ENCODE measurements around the gene PLXNA2. TPM values are rescaled to one million over a fixed set of nuclear protein-coding genes. Genes with fewer than 3 reads are reported as not detected.

PLXNA2 gene
- total RNA-seq, 1 experiment from 2014 or later: 0.89 TPM

GRCh38 chr1:208157769-208158168, 86.4 kb downstream of the PLXNA2 start:
- peaks cover 36% of the 10 kb centered on the region for H3K27me3 ChIP-seq (ENCODE audit: insufficient read depth, low read length)
- no peak overlapping the region for H3K4me2 ChIP-seq (ENCODE audit: low read length)
- TF ChIP-seq SRF (IDR thresholded peaks at IDR 0.05; ENCODE audit: low read depth): no peak
- no peak for TF ChIP-seq POLR2A (IDR thresholded peaks at IDR 0.05; ENCODE audit: borderline replicate concordance, extremely low read depth, insufficient read depth, insufficient read length)
- TF ChIP-seq EZH2phosphoT487 (IDR thresholded peaks at IDR 0.05; ENCODE audit: borderline replicate concordance): no peak
- TF ChIP-seq CBX3 (IDR thresholded peaks at IDR 0.05; ENCODE audit: low read depth): no peak
- TF ChIP-seq, protein P1, sequence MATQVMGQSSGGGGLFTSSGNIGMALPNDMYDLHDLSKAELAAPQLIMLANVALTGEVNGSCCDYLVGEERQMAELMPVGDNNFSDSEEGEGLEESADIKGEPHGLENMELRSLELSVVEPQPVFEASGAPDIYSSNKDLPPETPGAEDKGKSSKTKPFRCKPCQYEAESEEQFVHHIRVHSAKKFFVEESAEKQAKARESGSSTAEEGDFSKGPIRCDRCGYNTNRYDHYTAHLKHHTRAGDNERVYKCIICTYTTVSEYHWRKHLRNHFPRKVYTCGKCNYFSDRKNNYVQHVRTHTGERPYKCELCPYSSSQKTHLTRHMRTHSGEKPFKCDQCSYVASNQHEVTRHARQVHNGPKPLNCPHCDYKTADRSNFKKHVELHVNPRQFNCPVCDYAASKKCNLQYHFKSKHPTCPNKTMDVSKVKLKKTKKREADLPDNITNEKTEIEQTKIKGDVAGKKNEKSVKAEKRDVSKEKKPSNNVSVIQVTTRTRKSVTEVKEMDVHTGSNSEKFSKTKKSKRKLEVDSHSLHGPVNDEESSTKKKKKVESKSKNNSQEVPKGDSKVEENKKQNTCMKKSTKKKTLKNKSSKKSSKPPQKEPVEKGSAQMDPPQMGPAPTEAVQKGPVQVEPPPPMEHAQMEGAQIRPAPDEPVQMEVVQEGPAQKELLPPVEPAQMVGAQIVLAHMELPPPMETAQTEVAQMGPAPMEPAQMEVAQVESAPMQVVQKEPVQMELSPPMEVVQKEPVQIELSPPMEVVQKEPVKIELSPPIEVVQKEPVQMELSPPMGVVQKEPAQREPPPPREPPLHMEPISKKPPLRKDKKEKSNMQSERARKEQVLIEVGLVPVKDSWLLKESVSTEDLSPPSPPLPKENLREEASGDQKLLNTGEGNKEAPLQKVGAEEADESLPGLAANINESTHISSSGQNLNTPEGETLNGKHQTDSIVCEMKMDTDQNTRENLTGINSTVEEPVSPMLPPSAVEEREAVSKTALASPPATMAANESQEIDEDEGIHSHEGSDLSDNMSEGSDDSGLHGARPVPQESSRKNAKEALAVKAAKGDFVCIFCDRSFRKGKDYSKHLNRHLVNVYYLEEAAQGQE (IDR thresholded peaks at IDR 0.05; ENCODE audit: low read depth): no peak
- TF ChIP-seq ZNF274 (IDR thresholded peaks at IDR 0.05; ENCODE audit: low read depth, low read length): no peak
- TF ChIP-seq TCF7L2 (IDR thresholded peaks at IDR 0.05; ENCODE audit: borderline replicate concordance, extremely low read depth, insufficient read depth, insufficient read length): no peak
- no peak for TF ChIP-seq ATF3 (IDR thresholded peaks at IDR 0.05)
- no peak for TF ChIP-seq CTCF (IDR thresholded peaks at IDR 0.05 in 2 of 3, conservative IDR thresholded peaks at IDR 0.05 in 1 of 3; ENCODE audit: borderline replicate concordance in 1 of 3, insufficient read depth in 1 of 3, low read depth in 2 of 3, low read length in 2 of 3)
- no peak for TF ChIP-seq FOSL1 (IDR thresholded peaks at IDR 0.05; ENCODE audit: low read depth)
- TF ChIP-seq, protein P2, sequence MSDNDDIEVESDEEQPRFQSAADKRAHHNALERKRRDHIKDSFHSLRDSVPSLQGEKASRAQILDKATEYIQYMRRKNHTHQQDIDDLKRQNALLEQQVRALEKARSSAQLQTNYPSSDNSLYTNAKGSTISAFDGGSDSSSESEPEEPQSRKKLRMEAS (IDR thresholded peaks at IDR 0.05): no peak
- TF ChIP-seq SIN3A (IDR thresholded peaks at IDR 0.05; ENCODE audit: low read depth): no peak
- TF ChIP-seq CEBPB (IDR thresholded peaks at IDR 0.05; ENCODE audit: low read depth): no peak
- no peak for TF ChIP-seq ZFX (IDR thresholded peaks at IDR 0.05)
- TF ChIP-seq ELF1 (IDR thresholded peaks at IDR 0.05; ENCODE audit: borderline replicate concordance, low read depth): no peak
- no peak for TF ChIP-seq EGR1 (IDR thresholded peaks at IDR 0.05; ENCODE audit: low read depth)
- no peaks in the 10 kb centered on the region for H3K9me2 ChIP-seq (ENCODE audit: insufficient read depth)
- DNase-seq (ENCODE audit: low read depth, low spot score) (no peak), ATAC-seq (no peak)
- H3K79me2 ChIP-seq (ENCODE audit: insufficient read depth, low read length): no peaks in the 10 kb centered on the region
- POLR2A ChIA-PET: no interaction called here
- CTCF ChIA-PET: no interaction called here
- no peak overlapping the region for H2AFZ ChIP-seq (ENCODE audit: low read depth, low read length, poor library complexity, severe bottlenecking)
- no peaks in the 10 kb centered on the region for H3K9me3 ChIP-seq (ENCODE audit: control insufficient read depth in 1 of 2, insufficient read depth in 1 of 2, low read depth in 1 of 2, low read length in 2 of 2)
- no peak overlapping the region for H3K27ac ChIP-seq (ENCODE audit: low read depth, low read length)
- BruUV-seq (replicated peaks): no TSS peak
- H3K9ac ChIP-seq (ENCODE audit: low read length): no peak overlapping the region
- intact Hi-C loops (cut with micrococcal nuclease): no loop called here
- H3K4me1 ChIP-seq (ENCODE audit: control insufficient read depth in 1 of 2, insufficient read depth in 2 of 2, low read length in 2 of 2): peaks cover 0 to 7% of the 10 kb centered on the region in 2 experiments; a peak in 1 of 4 replicates
- no peaks in the 10 kb centered on the region for H4K20me1 ChIP-seq (ENCODE audit: insufficient read depth)
- RAD21 ChIA-PET (ENCODE audit: low non-redundant PET in 1 of 2, low total read pairs in 2 of 2, uncharacterized antibody in 2 of 2, unreplicated experiment in 2 of 2): no interaction called here
- no peaks in the 10 kb centered on the region for H3K36me3 ChIP-seq (ENCODE audit: control insufficient read depth in 1 of 2, insufficient read depth in 2 of 2, low read length in 2 of 2)
- H3K4me3 ChIP-seq (replicated peaks in 1 of 2; ENCODE audit: low read depth in 1 of 2, low read length in 2 of 2): no peak overlapping the region

Measured in HCT116 (cell line).